Lung microvascular endothelial cell (primary cell): ENCODE measurements around the gene SSR3. TPM values are rescaled to one million over a fixed set of nuclear protein-coding genes. Genes with fewer than 3 reads are reported as not detected.
"Not testable (repeated sequence)": the region's sequence is repeated elsewhere in the genome, so short reads cannot be mapped to it uniquely, and the experiment has no call there.

Source experiments
- DNase-seq, 2 donors: peaks; one replicate each; pipeline versions ENCODE4 v3.0.0 to v3.0.0-alpha.2; 2010; ENCODE audit warnings: low read depth in 2 of 2
- total RNA-seq: library from RNA; depleted of rRNA; stranded (reverse); fragments of >200 nt; gene quantifications from 2 replicates; pipeline ENCODE4 v1.2.1, GENCODE V29; 2014

The SSR3 gene
- 130 and 141 TPM in 2 replicates for total RNA-seq

- DNase-seq, result peak; percentile 100
Measured at GRCh38 chr3:156554842-156555687, at the start of gene SSR3. Gene SSR3 (minus strand): TSS chr3:156555117. CDS start chr3:156555089, 28 bp downstream.

GRCh38 chr3:156604064-156604641 lies 49.2 kb upstream of the SSR3 start:
- DNase-seq, result no peak

- DNase-seq, result no peak
Measured at GRCh38 chr3:156603379-156604017, 48.6 kb upstream of the SSR3 start.

GRCh38 chr3:156602424-156602823 lies 47.5 kb upstream of the SSR3 start:
- DNase-seq, result no peak

- no peak for DNase-seq
Measured at GRCh38 chr3:156601497-156601896, 46.6 kb upstream of the SSR3 start.

GRCh38 chr3:156600834-156601233 lies 45.9 kb upstream of the SSR3 start:
- no peak for DNase-seq

- no peak for DNase-seq
Measured at GRCh38 chr3:156599089-156599874, 44.4 kb upstream of the SSR3 start.

GRCh38 chr3:156598413-156598812 lies 43.5 kb upstream of the SSR3 start:
- no peak for DNase-seq

- DNase-seq, result no peak
Measured at GRCh38 chr3:156594219-156594683, 39.3 kb upstream of the SSR3 start.

- no peak for DNase-seq
Measured at GRCh38 chr3:156593814-156594213, 38.9 kb upstream of the SSR3 start.

GRCh38 chr3:156589806-156590205 lies 34.9 kb upstream of the SSR3 start:
- not testable (repeated sequence) for DNase-seq

GRCh38 chr3:156587760-156588069 lies 32.8 kb upstream of the SSR3 start:
- DNase-seq, result no peak

GRCh38 chr3:156586905-156587759 lies 32.2 kb upstream of the SSR3 start:
- DNase-seq, result no peak

- DNase-seq, result no peak
Measured at GRCh38 chr3:156583469-156583868, 28.6 kb upstream of the SSR3 start.

- no peak for DNase-seq
Measured at GRCh38 chr3:156582532-156583183, 27.7 kb upstream of the SSR3 start.

GRCh38 chr3:156581954-156582353 lies 27.0 kb upstream of the SSR3 start:
- DNase-seq, result no peak

- DNase-seq, result no peak
Measured at GRCh38 chr3:156581033-156581432, 26.1 kb upstream of the SSR3 start.

GRCh38 chr3:156579427-156579851 lies 24.5 kb upstream of the SSR3 start:
- DNase-seq, result no peak

- DNase-seq, result no peak
Measured at GRCh38 chr3:156577736-156578135, 22.8 kb upstream of the SSR3 start.

GRCh38 chr3:156576651-156577348 lies 21.9 kb upstream of the SSR3 start:
- no peak for DNase-seq
